ENCODE results near the gene PROCR.

The PROCR gene

GRCh38 chr20:35206802-35207201 is 34.9 kb downstream of the PROCR start:
- no peak for TF ChIP-seq CTCF (IDR thresholded peaks at IDR 0.05; ENCODE audit: insufficient read depth, missing control alignments)
- DNase-seq (ENCODE audit: insufficient read length, low spot score) (no peak), FAIRE-seq (no peak)

DNA sequence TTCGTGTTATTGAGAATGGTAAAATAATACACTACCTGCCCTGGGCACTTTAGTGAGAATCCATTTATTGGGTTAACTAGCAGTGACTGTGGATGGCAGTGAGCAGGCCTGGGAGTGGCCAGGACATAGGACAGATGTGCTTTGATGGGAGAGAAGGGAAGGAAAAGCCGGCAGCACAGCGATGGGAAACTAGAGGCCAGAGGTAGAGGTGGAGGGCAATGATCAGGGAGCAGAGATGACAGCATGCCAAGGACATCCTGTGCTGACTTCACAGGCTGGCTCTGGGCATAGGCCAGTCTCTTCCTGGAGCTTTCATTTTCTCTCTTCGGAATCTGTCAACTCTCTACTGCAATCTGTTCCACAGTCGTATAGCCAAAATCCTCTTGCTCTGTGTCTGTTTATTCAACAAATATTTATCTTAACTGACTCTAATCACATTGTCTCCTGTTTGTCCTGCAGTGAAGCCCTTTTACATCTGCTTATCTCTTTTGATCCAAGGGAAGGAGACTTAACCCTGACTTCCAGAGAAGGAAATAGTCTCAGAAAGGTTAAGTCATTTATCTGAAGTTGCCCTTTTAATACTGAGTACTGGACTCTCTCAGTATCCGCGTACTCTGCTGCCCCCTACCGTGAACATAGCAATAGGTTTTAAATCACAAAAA is 36.2 kb downstream of the PROCR start:
- FAIRE-seq: no peak
- DNase-seq (ENCODE audit: insufficient read length, low spot score): no peak
- peak; percentile 97 for TF ChIP-seq CTCF (IDR thresholded peaks at IDR 0.05; ENCODE audit: insufficient read depth, missing control alignments)

DNA sequence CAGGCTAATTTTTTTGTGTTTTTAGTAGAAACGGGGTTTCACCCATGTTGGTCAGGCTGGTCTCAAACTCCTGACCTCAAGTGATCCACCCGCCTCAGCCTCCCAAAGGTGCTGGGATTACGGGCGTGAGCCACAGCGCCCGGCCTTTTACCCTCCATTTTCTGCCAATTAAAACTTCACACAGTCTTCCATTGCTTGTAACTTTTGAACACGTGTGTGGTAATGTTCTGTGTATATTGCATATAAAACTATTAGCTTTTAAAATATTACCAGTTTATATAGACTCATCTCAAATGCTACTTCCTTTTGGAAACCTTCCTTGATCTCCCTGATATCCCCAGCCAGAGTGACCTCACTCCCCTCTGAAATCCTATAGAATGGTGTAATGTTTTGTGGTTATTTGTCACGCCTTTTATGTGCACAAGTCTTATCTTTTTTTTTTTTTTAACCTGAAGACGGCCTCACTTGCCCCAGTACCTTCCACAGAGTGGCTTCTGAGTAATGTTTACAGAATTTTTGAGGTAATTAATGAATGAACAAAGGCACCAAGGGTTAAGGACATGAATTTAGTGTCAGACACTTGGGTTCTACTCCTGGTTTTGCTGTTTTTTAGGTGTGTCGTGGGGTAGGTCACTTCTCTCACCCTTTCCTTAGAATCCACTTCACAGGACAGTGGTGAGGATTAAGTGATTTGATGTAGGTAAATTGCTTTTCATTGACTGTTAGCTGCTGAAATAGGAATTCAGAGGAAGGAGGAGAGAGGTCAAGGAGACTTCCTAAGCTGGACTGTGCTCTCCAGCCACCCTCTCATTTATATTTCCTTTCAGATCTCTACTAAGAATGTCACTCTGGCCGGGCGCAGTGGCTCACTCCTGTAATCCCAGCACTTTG is 43.4 kb downstream of the PROCR start:
- FAIRE-seq: no peak

GRCh38 chr20:35216541-35216940 is 44.7 kb downstream of the PROCR start:
- TF ChIP-seq CTCF (IDR thresholded peaks at IDR 0.05; ENCODE audit: insufficient read depth, missing control alignments): no peak
- FAIRE-seq (no peak), DNase-seq (ENCODE audit: insufficient read length, low spot score) (no peak)

More for the DNA sequence above, 43.4 kb downstream of the PROCR start:
- no peak for TF ChIP-seq CTCF (IDR thresholded peaks at IDR 0.05; ENCODE audit: insufficient read depth, missing control alignments)
- no peak for DNase-seq (ENCODE audit: insufficient read length, low spot score)

GRCh38 chr20:35223941-35224340 is 52.1 kb downstream of the PROCR start:
- FAIRE-seq (no peak), DNase-seq (ENCODE audit: insufficient read length, low spot score) (no peak)
- TF ChIP-seq CTCF (IDR thresholded peaks at IDR 0.05; ENCODE audit: insufficient read depth, missing control alignments): no peak

DNA sequence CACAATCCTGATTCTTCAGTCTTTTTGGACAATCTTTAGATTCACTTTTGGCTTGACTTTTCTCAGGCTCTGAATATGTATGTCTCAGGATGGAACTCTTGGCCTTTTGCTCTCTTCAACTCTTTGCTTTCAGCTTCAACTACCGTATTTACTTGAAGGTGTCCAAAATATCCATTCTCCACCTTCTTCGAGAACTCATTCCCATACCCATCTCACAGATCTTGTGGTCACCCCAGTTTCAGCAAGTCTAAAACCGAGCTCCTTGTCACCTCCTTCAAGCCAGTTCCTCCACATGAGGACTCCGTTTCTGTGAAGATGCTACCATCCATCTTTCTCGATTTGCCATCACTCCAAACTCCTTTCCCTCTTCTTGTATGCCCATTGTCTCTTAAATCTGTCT is 52.7 kb downstream of the PROCR start:
- no peak for TF ChIP-seq CTCF (IDR thresholded peaks at IDR 0.05; ENCODE audit: insufficient read depth, missing control alignments)
- DNase-seq (ENCODE audit: insufficient read length, low spot score) (no peak), FAIRE-seq (no peak)

Measured in D721Med (cell line).